K562 (cell line): Measurements from ENCODE around the gene CHIC2. TPM values are rescaled to one million over a fixed set of nuclear protein-coding genes. Genes with fewer than 3 reads are reported as not detected.

ENCODE experiments used
- ATAC-seq: fragments of 200-7000 bp; cut with Tn5 transposase; 3 replicates; pipeline ENCODE4 v1.9.1; 2020; ENCODE audit warnings: moderate library complexity
- BruUV-seq: library from RNA; stranded (reverse); fragments of 400-500 nt; replicated peaks from 2 replicates; lab custom pipeline; 2021; lab: Mats Ljungman, UMichigan
- CTCF ChIA-PET: fragments of 300-600 bp; formaldehyde crosslinking; extraction: SDS; loops from one replicate; lab custom pipeline; 2021; ENCODE audit warnings: low intra/inter-chr PET ratio; lab: Yijun Ruan, JAX
- POLR2A ChIA-PET: fragments of 300-600, 350-650 bp; sonication (Branson Sonifier 250); formaldehyde crosslinking; extraction: SDS; loops from one replicate; lab custom pipeline; 2021; ENCODE audit warnings: antibody characterized with exemption, inconsistent platforms; lab: Yijun Ruan, JAX
- DNase-seq, 4 experiments: peaks; one replicate each; pipeline versions ENCODE4 v3.0.0 to v3.0.0-alpha.2; 2011 to 2018; ENCODE audit warnings: low spot score in 3 of 4, mixed read lengths in 3 of 4; ENCODE audit errors: extremely low read depth in 1 of 4
- FAIRE-seq: peaks from 2 replicates; lab custom pipeline; 2011; peaks lifted over from hg19 to GRCh38; lab: Jason Lieb, UNC
- H2AFZ ChIP-seq: 2 replicates; pipeline ENCODE4 v1.6.0; 2011; ENCODE audit warnings: low read depth, low read length, control low read depth, inconsistent platforms
- H3K27ac ChIP-seq: fragments of 200-600 bp; 3 replicates; pipeline ENCODE4 v1.8.0; 2011; ENCODE audit warnings: low read depth, mild to moderate bottlenecking, control low read depth, inconsistent platforms, low read length, moderate library complexity, mixed read lengths; ENCODE audit errors: extremely low read depth
- H3K27me3 ChIP-seq, 2 experiments: fragments of 300-600 bp in 1 of 2; 2 replicates in 1 of 2; 3 replicates in 1 of 2; pipeline versions ENCODE4 v1.6.0 to v1.8.0; 2011; ENCODE audit warnings: inconsistent platforms in 2 of 2, low read length in 2 of 2, mild to moderate bottlenecking in 1 of 2, mixed read lengths in 1 of 2, moderate library complexity in 1 of 2; ENCODE audit not compliant: control insufficient read depth in 2 of 2, insufficient read depth in 2 of 2
- H3K36me3 ChIP-seq: fragments of 300-600 bp; 3 replicates; pipeline ENCODE4 v1.8.0; 2011; ENCODE audit warnings: mild to moderate bottlenecking, low read length, inconsistent platforms; ENCODE audit not compliant: control insufficient read depth, insufficient read depth
- H3K4me1 ChIP-seq, 2 experiments: fragments of 200-600 bp in 1 of 2; replicated peaks in 1 of 2; 2 replicates in 1 of 2; 3 replicates in 1 of 2; pipeline versions ENCODE4 v1.5.1 to v1.8.0; 2011; ENCODE audit warnings: inconsistent platforms in 2 of 2, low read length in 2 of 2, mild to moderate bottlenecking in 1 of 2, mixed read lengths in 1 of 2, moderate library complexity in 1 of 2; ENCODE audit not compliant: control insufficient read depth in 2 of 2, insufficient read depth in 2 of 2
- H3K4me2 ChIP-seq: 2 replicates; pipeline ENCODE4 v1.6.1; 2011; ENCODE audit warnings: low read length, control low read depth, inconsistent platforms, mixed read lengths; ENCODE audit not compliant: insufficient read depth
- H3K4me3 ChIP-seq: fragments of 200-600 bp; sonication (generic), shearing (Covaris generic); 2 replicates; pipeline ENCODE4 v1.5.1; 2016; ENCODE audit warnings: control low read depth, inconsistent platforms
- H3K79me2 ChIP-seq: fragments of 200-600 bp; 3 replicates; pipeline ENCODE4 v1.8.0; 2011; ENCODE audit warnings: low read length, inconsistent platforms; ENCODE audit not compliant: control insufficient read depth, insufficient read depth
- H3K9ac ChIP-seq, 2 experiments: 2 replicates each; pipeline versions ENCODE4 v1.6.0 to v1.6.1; 2011; ENCODE audit warnings: low read depth in 2 of 2, low read length in 2 of 2, control low read depth in 1 of 2, inconsistent platforms in 1 of 2, mild to moderate bottlenecking in 1 of 2, mixed read lengths in 1 of 2; ENCODE audit not compliant: insufficient read depth in 1 of 2
- H3K9me1 ChIP-seq: one replicate; pipeline ENCODE4 v1.6.0; 2011; ENCODE audit warnings: inconsistent platforms, mild to moderate bottlenecking, low read length, moderate library complexity; ENCODE audit not compliant: control insufficient read depth, insufficient read depth
- H3K9me3 ChIP-seq: replicated peaks from 2 replicates; pipeline ENCODE4 v1.5.1; 2011; ENCODE audit warnings: low read depth, low read length, inconsistent platforms; ENCODE audit not compliant: control insufficient read depth, insufficient read depth
- H4K20me1 ChIP-seq: replicated peaks from 2 replicates; pipeline ENCODE4 v1.6.1; 2011; ENCODE audit warnings: low read length, inconsistent platforms, mixed read lengths; ENCODE audit not compliant: control insufficient read depth, insufficient read depth
- ATF1 ChIP-seq, 2 experiments: fragments of 450-650 bp in 1 of 2; IDR thresholded peaks; 2 replicates each; pipeline ENCODE4 v1.6.1; 2016; ENCODE audit warnings: missing compliant biosample characterization in 1 of 2, missing genetic modification characterization in 1 of 2
- BDP1 ChIP-seq: IDR thresholded peaks from 3 replicates; pipeline ENCODE4 v1.6.1; 2011; ENCODE audit not compliant: insufficient read length, insufficient read depth
- IFI16 ChIP-seq: fragments of 250-450 bp; sonication (Bioruptor Pico); IDR thresholded peaks from 2 replicates; pipeline ENCODE4 v2.1.2; 2022; ENCODE audit warnings: mild to moderate bottlenecking, inconsistent platforms
- IRF9 ChIP-seq: fragments of 450-650 bp; IDR thresholded peaks from 2 replicates; pipeline ENCODE4 v1.6.1; 2016; ENCODE audit warnings: missing biosample characterization, missing genetic modification characterization
- LARP7 ChIP-seq: fragments of 450-650 bp; IDR thresholded peaks from 2 replicates; pipeline ENCODE4 v1.6.1; 2016
- MBD2 ChIP-seq: sonication (generic); IDR thresholded peaks from 2 replicates; pipeline ENCODE4 v1.6.1; 2016; ENCODE audit warnings: low read depth, borderline replicate concordance
- NR2C2 ChIP-seq, 2 experiments: fragments of 200-800 bp in 1 of 2; sonication (Bioruptor generic) in 1 of 2; sonication (generic) in 1 of 2; formaldehyde crosslinking in 1 of 2; IDR thresholded peaks; 2 replicates each; pipeline versions ENCODE4 v1.6.1 to v1.8.0; 2016 to 2022; ENCODE audit warnings: mild to moderate bottlenecking in 1 of 2, missing compliant biosample characterization in 1 of 2, missing genetic modification characterization in 1 of 2, missing genetic modification reagents in 1 of 2
- ZNF23 ChIP-seq: fragments of 250-450 bp; sonication (Bioruptor Pico); IDR thresholded peaks from 2 replicates; pipeline ENCODE4 v1.4.0; 2020; ENCODE audit warnings: mild to moderate bottlenecking
- ZNF778 ChIP-seq: fragments of 450-650 bp; formaldehyde crosslinking; IDR thresholded peaks from 2 replicates; pipeline ENCODE4 v1.4.0; 2020; ENCODE audit warnings: mild to moderate bottlenecking, moderate library complexity
- WGBS: fragments of 100-300 bp; shearing (Covaris generic); methylation state at CpG from one replicate; pipeline ENCODE4 v1.1.6; 2016; ENCODE audit warnings: low coverage, mixed read lengths; ENCODE audit not compliant: insufficient coverage; ENCODE audit errors: missing lambda C conversion rate; 5-methylcytosine and 5-hydroxymethylcytosine counted together
- in situ Hi-C: fragments of 300-500 bp; cut with MboI; formaldehyde crosslinking; loops from 4 replicates; pipeline ENCODE4 v1.15.0; 2018; ENCODE audit warnings: inconsistent platforms, mixed read lengths
- intact Hi-C: fragments of 100-400 bp; cut with micrococcal nuclease; formaldehyde crosslinking; loops from 2 replicates; pipeline ENCODE4 v1.14.2; 2022
- polyA plus RNA-seq, 8 experiments: library from polyadenylated mRNA; depleted of rRNA in 4 of 8; stranded (reverse) in 5 of 8; unstranded in 3 of 8; fragments of >200 nt; fragmentation: Nextera tagmentation in 2 of 8; fragmentation: Illumina TruSeq in 1 of 8; extraction: Ambion mirVana in 2 of 8; extraction: Trizol in 1 of 8; gene quantifications; 2 replicates each; pipeline versions ENCODE4 v1.2.1 to v1.2.3, GENCODE V29; 2011 to 2014; ENCODE audit warnings: inconsistent platforms in 1 of 8, missing spikeins in 1 of 8
- total RNA-seq, 7 experiments: library from RNA; depleted of rRNA in 6 of 7; stranded (reverse); fragments of >200 nt in 6 of 7; fragmentation: Illumina TruSeq in 2 of 7; extraction: Trizol in 2 of 7; gene quantifications; 2 replicates each; pipeline versions ENCODE4 v1.2.1 to v1.2.3, GENCODE V29; 2011 to 2021; ENCODE audit warnings: low replicate concordance in 1 of 7
- TF ChIP-seq, protein P1 (sequence below): sonication (generic); IDR thresholded peaks from 2 replicates; pipeline ENCODE4 v1.6.1; 2016
- TF ChIP-seq, protein P2 (sequence below): fragments of 450-650 bp; IDR thresholded peaks from 2 replicates; pipeline ENCODE4 v1.7.1; 2018; ENCODE audit warnings: mild to moderate bottlenecking, low read depth; ENCODE audit not compliant: partially characterized antibody

CHIC2 gene
- total and polyA plus RNA-seq, 9 of the 15 experiments (the other 6 are each of a cell fraction or from before 2014, with no cell fraction given): 0.89 to 25.1 (median 12.1) TPM

DNA sequence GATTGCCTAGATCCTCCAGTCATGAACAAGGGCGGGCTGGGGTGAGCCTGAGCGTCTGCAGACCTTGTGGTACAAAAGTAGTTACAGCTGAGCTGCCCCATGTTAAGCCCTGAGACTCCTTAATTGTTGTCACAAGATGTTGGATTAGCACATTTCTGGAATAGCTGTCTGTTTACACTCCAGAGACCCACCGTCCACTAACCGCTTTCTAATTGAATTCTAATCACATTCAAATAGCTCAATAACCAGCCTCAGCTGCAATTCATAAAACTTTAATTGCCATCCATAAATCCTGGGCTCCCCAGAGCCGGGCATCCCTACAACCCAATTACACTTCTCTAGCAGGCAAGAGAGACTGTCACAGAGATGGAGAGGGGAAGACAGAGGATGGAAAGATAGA lies 34.0 kb upstream of the CHIC2 start:
- H4K20me1 ChIP-seq: no peaks in the 10 kb centered on the region; the same call in 1 of the 2 replicates
- H2AFZ ChIP-seq: no peak overlapping the region
- H3K4me2 ChIP-seq: no peak overlapping the region
- H3K9me1 ChIP-seq: no peaks in the 10 kb centered on the region
- H3K79me2 ChIP-seq: no peaks in the 10 kb centered on the region
- TF ChIP-seq IFI16 (CRISPR knock-in tag): no peak
- no peak for TF ChIP-seq IRF9 (tag)
- TF ChIP-seq ZNF23 (CRISPR knock-in tag): no peak
- no peak for TF ChIP-seq MBD2
- TF ChIP-seq BDP1: no peak
- TF ChIP-seq, protein P1, sequence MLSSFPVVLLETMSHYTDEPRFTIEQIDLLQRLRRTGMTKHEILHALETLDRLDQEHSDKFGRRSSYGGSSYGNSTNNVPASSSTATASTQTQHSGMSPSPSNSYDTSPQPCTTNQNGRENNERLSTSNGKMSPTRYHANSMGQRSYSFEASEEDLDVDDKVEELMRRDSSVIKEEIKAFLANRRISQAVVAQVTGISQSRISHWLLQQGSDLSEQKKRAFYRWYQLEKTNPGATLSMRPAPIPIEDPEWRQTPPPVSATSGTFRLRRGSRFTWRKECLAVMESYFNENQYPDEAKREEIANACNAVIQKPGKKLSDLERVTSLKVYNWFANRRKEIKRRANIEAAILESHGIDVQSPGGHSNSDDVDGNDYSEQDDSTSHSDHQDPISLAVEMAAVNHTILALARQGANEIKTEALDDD: no peak
- TF ChIP-seq LARP7: no peak
- no peak for TF ChIP-seq NR2C2 (CRISPR knock-in tag; IDR thresholded peaks at IDR 0.05)
- TF ChIP-seq NR2C2 (tag; IDR thresholded peaks at IDR 0.05): no peak
- no peak for TF ChIP-seq ATF1 (CRISPR knock-in tag; IDR thresholded peaks at IDR 0.05)
- TF ChIP-seq ATF1 (tag; IDR thresholded peaks at IDR 0.05): no peak
- TF ChIP-seq, protein P2, sequence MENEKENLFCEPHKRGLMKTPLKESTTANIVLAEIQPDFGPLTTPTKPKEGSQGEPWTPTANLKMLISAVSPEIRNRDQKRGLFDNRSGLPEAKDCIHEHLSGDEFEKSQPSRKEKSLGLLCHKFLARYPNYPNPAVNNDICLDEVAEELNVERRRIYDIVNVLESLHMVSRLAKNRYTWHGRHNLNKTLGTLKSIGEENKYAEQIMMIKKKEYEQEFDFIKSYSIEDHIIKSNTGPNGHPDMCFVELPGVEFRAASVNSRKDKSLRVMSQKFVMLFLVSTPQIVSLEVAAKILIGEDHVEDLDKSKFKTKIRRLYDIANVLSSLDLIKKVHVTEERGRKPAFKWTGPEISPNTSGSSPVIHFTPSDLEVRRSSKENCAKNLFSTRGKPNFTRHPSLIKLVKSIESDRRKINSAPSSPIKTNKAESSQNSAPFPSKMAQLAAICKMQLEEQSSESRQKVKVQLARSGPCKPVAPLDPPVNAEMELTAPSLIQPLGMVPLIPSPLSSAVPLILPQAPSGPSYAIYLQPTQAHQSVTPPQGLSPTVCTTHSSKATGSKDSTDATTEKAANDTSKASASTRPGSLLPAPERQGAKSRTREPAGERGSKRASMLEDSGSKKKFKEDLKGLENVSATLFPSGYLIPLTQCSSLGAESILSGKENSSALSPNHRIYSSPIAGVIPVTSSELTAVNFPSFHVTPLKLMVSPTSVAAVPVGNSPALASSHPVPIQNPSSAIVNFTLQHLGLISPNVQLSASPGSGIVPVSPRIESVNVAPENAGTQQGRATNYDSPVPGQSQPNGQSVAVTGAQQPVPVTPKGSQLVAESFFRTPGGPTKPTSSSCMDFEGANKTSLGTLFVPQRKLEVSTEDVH: no peak
- TF ChIP-seq ZNF778: no peak
- no peak overlapping the region for H3K27ac ChIP-seq
- no peaks in the 10 kb centered on the region for H3K36me3 ChIP-seq
- intact Hi-C loops (loop anchor here (5.0 kb wide), 1 partner anchor 166 kb away; no protein-coding TSS in a partner anchor), in situ Hi-C loops (no loop called here)
- no peak overlapping the region for H3K9ac ChIP-seq
- ATAC-seq (no peak), FAIRE-seq (no peak), DNase-seq (no peak)
- H3K9me3 ChIP-seq: no peaks in the 10 kb centered on the region
- ChIA-PET CTCF (no interaction called here), POLR2A (interaction anchor here (1.0 to 1.3 kb wide), 2 partner anchors 9 to 33 kb away, joined by 3 read pairs; no protein-coding TSS in a partner anchor)
- H3K27me3 ChIP-seq: peaks cover 62 to 77% of the 10 kb centered on the region in 2 experiments
- no TSS peak for BruUV-seq
- 2% methylated on average over 5 of the region's 5 CpGs for WGBS
- H3K4me3 ChIP-seq: no peak overlapping the region
- H3K4me1 ChIP-seq: no peaks in the 10 kb centered on the region; a peak in 2 of 5 replicates
